ENCODE results near the gene ARFGAP3.

GRCh38 chr22:42865536-42865935 lies 8.5 kb upstream of the ARFGAP3 start:
- TF ChIP-seq JUN (CRISPR knock-in tag; IDR thresholded peaks at IDR 0.05) (no peak), MAX (CRISPR knock-in tag; IDR thresholded peaks at IDR 0.05) (no peak), ZNF317 (CRISPR knock-in tag; IDR thresholded peaks at IDR 0.05; ENCODE audit: borderline replicate concordance, low read depth) (no peak), CTCF (IDR thresholded peaks at IDR 0.05) (no peak), ATF1 (CRISPR knock-in tag; IDR thresholded peaks at IDR 0.05) (no peak), ZNF232 (CRISPR knock-in tag; IDR thresholded peaks at IDR 0.05) (no peak), ZNF423 (CRISPR knock-in tag; IDR thresholded peaks at IDR 0.05) (no peak), OVOL2 (CRISPR knock-in tag; IDR thresholded peaks at IDR 0.05; ENCODE audit: borderline replicate concordance) (no peak), TCF7 (CRISPR knock-in tag; IDR thresholded peaks at IDR 0.05; ENCODE audit: low read depth) (no peak), ZBTB21 (CRISPR knock-in tag; IDR thresholded peaks at IDR 0.05; ENCODE audit: borderline replicate concordance) (no peak), ATF2 (CRISPR knock-in tag; IDR thresholded peaks at IDR 0.05; ENCODE audit: borderline replicate concordance, low read depth) (no peak), CREB1 (CRISPR knock-in tag; IDR thresholded peaks at IDR 0.05) (no peak), EMX1 (CRISPR knock-in tag; IDR thresholded peaks at IDR 0.05) (no peak)

Measured in WTC11 (cell line).